Effector CD4-positive, alpha-beta T cell (primary cell): ENCODE results near the gene TLL2.

Experiments used
- DNase-seq: peaks from one replicate; pipeline ENCODE4 v3.0.0-alpha.2; 2020

The TLL2 gene

GRCh38 chr10:96345222-96345621 lies 168.5 kb downstream of the TLL2 start:
- DNase-seq, result no peak

GRCh38 chr10:96344178-96344577 lies 169.5 kb downstream of the TLL2 start:
- DNase-seq, result no peak

GRCh38 chr10:96342402-96342801 lies 171.3 kb downstream of the TLL2 start:
- DNase-seq, result no peak

GRCh38 chr10:96341219-96342182 lies 172.2 kb downstream of the TLL2 start:
- no peak for DNase-seq

- DNase-seq, result peak; percentile 22
Measured at GRCh38 chr10:96339956-96340904, 173.5 kb downstream of the TLL2 start.

- DNase-seq, result no peak
Measured at GRCh38 chr10:96339383-96339782, 174.3 kb downstream of the TLL2 start.

GRCh38 chr10:96338279-96338925 lies 175.3 kb downstream of the TLL2 start:
- DNase-seq, result no peak

GRCh38 chr10:96337106-96337505 lies 176.6 kb downstream of the TLL2 start:
- no peak for DNase-seq

- DNase-seq, result no peak
Measured at GRCh38 chr10:96334616-96335526, 178.9 kb downstream of the TLL2 start.

GRCh38 chr10:96333101-96333500 lies 180.6 kb downstream of the TLL2 start:
- no peak for DNase-seq

- no peak for DNase-seq
Measured at GRCh38 chr10:96327462-96327861, 186.3 kb downstream of the TLL2 start.

GRCh38 chr10:96325719-96326373 lies 187.9 kb downstream of the TLL2 start:
- no peak for DNase-seq

GRCh38 chr10:96324447-96324846 lies 189.3 kb downstream of the TLL2 start:
- no peak for DNase-seq

GRCh38 chr10:96322275-96322674 lies 191.5 kb downstream of the TLL2 start:
- no peak for DNase-seq

- no peak for DNase-seq
Measured at GRCh38 chr10:96321822-96322221, 191.9 kb downstream of the TLL2 start.

- no peak for DNase-seq
Measured at GRCh38 chr10:96319754-96320474, 193.8 kb downstream of the TLL2 start.

- DNase-seq, result no peak
Measured at GRCh38 chr10:96317067-96317833, 196.5 kb downstream of the TLL2 start.
